RWPE2 (cell line): ENCODE data around the gene CHI3L1.

ENCODE experiments used
- ATAC-seq: fragments of 200-7000 bp; cut with Tn5 transposase; 3 replicates; pipeline ENCODE4 v1.9.1; 2021; ENCODE audit warnings: low read depth
- DNase-seq: peaks from one replicate; pipeline ENCODE4 v3.0.0-alpha.2; 2020; ENCODE audit warnings: low spot score
- H3K27ac ChIP-seq: fragments of 450-650 bp; 2 replicates; pipeline ENCODE4 v1.5.1; 2017; ENCODE audit warnings: mild to moderate bottlenecking; ENCODE audit not compliant: poor library complexity, severe bottlenecking
- H3K27me3 ChIP-seq: fragments of 250-450 bp; sonication (Bioruptor Pico); 2 replicates; pipeline ENCODE4 v1.5.1; 2021; ENCODE audit warnings: mild to moderate bottlenecking, moderate library complexity; ENCODE audit not compliant: insufficient read depth, poor library complexity, severe bottlenecking
- H3K36me3 ChIP-seq: fragments of 250-450 bp; sonication (Bioruptor Pico); 2 replicates; pipeline ENCODE4 v1.5.1; 2020; ENCODE audit warnings: low read depth, mild to moderate bottlenecking, moderate library complexity
- H3K4me1 ChIP-seq: fragments of 250-450 bp; sonication (Bioruptor Pico); 2 replicates; pipeline ENCODE4 v1.5.1; 2021; ENCODE audit warnings: mild to moderate bottlenecking, moderate library complexity; ENCODE audit not compliant: insufficient read depth, poor library complexity, severe bottlenecking
- H3K4me3 ChIP-seq: fragments of 250-450 bp; sonication (Bioruptor Pico); 2 replicates; pipeline ENCODE4 v1.5.1; 2021; ENCODE audit warnings: mild to moderate bottlenecking, moderate library complexity; ENCODE audit not compliant: severe bottlenecking
- H3K9me3 ChIP-seq: fragments of 250-450 bp; sonication (Bioruptor Pico); 2 replicates; pipeline ENCODE4 v1.5.1; 2021; ENCODE audit warnings: mild to moderate bottlenecking, moderate library complexity; ENCODE audit not compliant: severe bottlenecking
- CTCF ChIP-seq: fragments of 450-650 bp; IDR thresholded peaks from one replicate; pipeline ENCODE4 v1.5.1; 2017; ENCODE audit warnings: mild to moderate bottlenecking, moderate library complexity; ENCODE audit not compliant: poor library complexity, severe bottlenecking

The CHI3L1 gene

GRCh38 chr1:203187689-203188264 is 1.3 kb upstream of the CHI3L1 start:
- ATAC-seq, result no peak
- no peaks in the 10 kb centered on the region for H3K9me3 ChIP-seq
- no peak overlapping the region for H3K27ac ChIP-seq
- no peaks in the 10 kb centered on the region for H3K27me3 ChIP-seq
- H3K4me3 ChIP-seq, result no peak overlapping the region
- H3K4me1 ChIP-seq, result no peaks in the 10 kb centered on the region
- H3K36me3 ChIP-seq, result no peaks in the 10 kb centered on the region
- no peak for DNase-seq
- TF ChIP-seq CTCF, result no peak

- ATAC-seq (no peak), DNase-seq (no peak)
- Histone ChIP-seq H3K4me1 (no peaks in the 10 kb centered on the region), H3K36me3 (no peaks in the 10 kb centered on the region), H3K27ac (no peak overlapping the region), H3K27me3 (no peaks in the 10 kb centered on the region), H3K9me3 (no peaks in the 10 kb centered on the region), H3K4me3 (no peak overlapping the region)
- TF ChIP-seq CTCF, result no peak
Measured at GRCh38 chr1:203187304-203187685, 791 bp upstream of the CHI3L1 start.

DNA sequence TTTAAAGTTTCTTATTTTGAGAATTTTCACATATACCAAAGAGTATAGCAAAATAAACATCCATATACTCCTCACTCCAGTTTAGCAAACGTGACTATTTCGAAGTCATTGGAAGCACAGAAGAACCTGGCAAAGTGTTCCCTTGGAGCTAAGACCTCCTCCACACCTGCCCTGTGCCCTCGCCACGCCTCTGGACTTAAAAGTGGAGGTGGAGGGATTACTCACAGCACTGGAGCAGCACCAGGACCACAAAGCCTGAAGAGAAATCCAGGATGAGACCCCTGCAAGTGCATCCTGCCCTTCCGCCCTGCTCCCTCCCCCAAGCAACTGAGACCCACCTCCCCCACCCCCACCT is 436 bp downstream of the CHI3L1 start:
- Histone ChIP-seq H3K36me3 (no peaks in the 10 kb centered on the region), H3K4me1 (no peaks in the 10 kb centered on the region), H3K4me3 (no peak overlapping the region), H3K27ac (no peak overlapping the region), H3K9me3 (no peaks in the 10 kb centered on the region), H3K27me3 (no peaks in the 10 kb centered on the region)
- no peak for TF ChIP-seq CTCF
- ATAC-seq (no peak), DNase-seq (no peak)

DNA sequence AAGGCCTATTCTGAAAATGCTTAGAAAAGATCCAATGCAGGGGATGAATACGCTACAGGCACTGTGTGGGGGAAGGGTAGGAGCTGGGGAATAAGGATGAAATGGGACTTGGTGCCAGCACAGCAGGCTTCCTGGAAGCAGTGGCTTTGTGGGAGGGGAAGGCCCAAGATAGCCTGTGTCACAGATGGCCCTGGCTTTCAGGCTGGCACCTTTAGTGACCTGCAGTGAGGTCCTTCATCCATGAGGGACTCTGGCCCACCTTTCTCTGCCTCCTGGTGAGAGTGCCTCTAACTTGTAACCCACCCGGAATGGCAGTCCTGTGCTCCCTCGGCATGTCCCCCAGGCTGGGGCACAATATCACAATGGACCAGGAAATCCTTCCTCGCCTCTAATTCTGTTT is 919 bp downstream of the CHI3L1 start:
- DNase-seq, result no peak
- no peak for ATAC-seq
- no peaks in the 10 kb centered on the region for H3K9me3 ChIP-seq
- no peak for TF ChIP-seq CTCF
- H3K36me3 ChIP-seq, result no peaks in the 10 kb centered on the region
- H3K4me3 ChIP-seq, result no peak overlapping the region
- no peaks in the 10 kb centered on the region for H3K27me3 ChIP-seq
- no peak overlapping the region for H3K27ac ChIP-seq
- H3K4me1 ChIP-seq, result no peaks in the 10 kb centered on the region

- Histone ChIP-seq H3K27me3 (no peaks in the 10 kb centered on the region), H3K9me3 (no peaks in the 10 kb centered on the region), H3K4me1 (no peaks in the 10 kb centered on the region), H3K36me3 (no peaks in the 10 kb centered on the region), H3K4me3 (no peak overlapping the region), H3K27ac (no peak overlapping the region)
- ATAC-seq (no peak), DNase-seq (no peak)
- TF ChIP-seq CTCF, result no peak
Measured at GRCh38 chr1:203185061-203185461, 1.4 kb downstream of the CHI3L1 start.
